ENCODE measurements around the gene NTF3. TPM values are rescaled to one million over a fixed set of nuclear protein-coding genes. Genes with fewer than 3 reads are reported as not detected.

NTF3 gene
- total and polyA plus RNA-seq, 2 of the 8 experiments (the other 6 are each of a cell fraction or from before 2014, with no cell fraction given) = 1.4 to 2.3 TPM

- H4K5ac ChIP-seq (ENCODE audit: insufficient read length, low read depth, low read length) = no peak overlapping the region
- H2BK20ac ChIP-seq (ENCODE audit: low read length) = no peak overlapping the region
- CTCF ChIA-PET (ENCODE audit: partially characterized antibody) = interaction anchor here (1.2 to 2.8 kb wide), 4 partner anchors 32 to 169 kb away, joined by 3 to 13 read pairs (median 6); no protein-coding TSS in a partner anchor
- no peak overlapping the region for H3K4ac ChIP-seq (replicated peaks; ENCODE audit: insufficient read length, low read depth, low read length)
- H2BK15ac ChIP-seq (ENCODE audit: low read length) = no peak overlapping the region
- H3K56ac ChIP-seq (replicated peaks; ENCODE audit: insufficient read length, low read depth, low read length) = no peak overlapping the region
- H3K36me3 ChIP-seq (ENCODE audit: control insufficient read depth in 2 of 4, insufficient read depth in 4 of 4, low read length in 3 of 4) = no peaks in the 10 kb centered on the region; a peak in 1 of 8 replicates
- no peaks in the 10 kb centered on the region for H4K20me1 ChIP-seq (replicated peaks in 1 of 2; ENCODE audit: control insufficient read depth in 1 of 2, insufficient read depth in 2 of 2, low read length in 2 of 2)
- H2BK5ac ChIP-seq (ENCODE audit: low read depth, low read length) = no peak overlapping the region
- H3K4me3 ChIP-seq (ENCODE audit: extremely low read depth in 1 of 4, insufficient read depth in 2 of 4, low read depth in 3 of 4, low read length in 4 of 4) = peak overlapping the region in 1 of 4 experiments; percentile 55; a peak in 4 of 8 replicates
- DNase-seq (ENCODE audit: low read depth in 1 of 2, low spot score in 2 of 2) = no peak
- H3K27ac ChIP-seq (ENCODE audit: low read depth, low read length) = no peak overlapping the region
- POLR2A ChIA-PET (ENCODE audit: partially characterized antibody) = interaction anchor here (0.7 to 1.4 kb wide), 2 partner anchors 9 to 407 kb away, joined by 4 read pairs; no protein-coding TSS in a partner anchor
- H2BK12ac ChIP-seq (ENCODE audit: low read depth, low read length) = no peak overlapping the region
- H2AFZ ChIP-seq (ENCODE audit: low read length) = no peak overlapping the region
- peak overlapping the region; percentile 53; the same call in 1 of the 2 replicates for H3K18ac ChIP-seq (ENCODE audit: extremely low read depth, low read length)
- H3K9ac ChIP-seq (replicated peaks in 1 of 4; ENCODE audit: extremely low read depth in 1 of 4, low read depth in 3 of 4, low read length in 3 of 4) = no peak overlapping the region
- peaks cover 3 to 18% (median 11%) of the 10 kb centered on the region in 4 experiments; a peak in 6 of 7 replicates for H3K4me1 ChIP-seq (replicated peaks in 1 of 4; ENCODE audit: control insufficient read depth in 3 of 4, insufficient read depth in 4 of 4, low read length in 3 of 4)
- H3K79me2 ChIP-seq (ENCODE audit: control insufficient read depth in 1 of 2, insufficient read depth in 2 of 2, low read length in 2 of 2) = no peaks in the 10 kb centered on the region
- H3K27me3 ChIP-seq (replicated peaks in 1 of 4; ENCODE audit: control insufficient read depth in 3 of 4, extremely low read depth in 1 of 4, insufficient read depth in 3 of 4, low read length in 3 of 4) = peaks cover 0 to 6% (median 0%) of the 10 kb centered on the region in 4 experiments; a peak in 4 of 7 replicates
- no peak overlapping the region for H4K91ac ChIP-seq (replicated peaks; ENCODE audit: insufficient read length, low read length)
- no peaks in the 10 kb centered on the region for H3K9me3 ChIP-seq (ENCODE audit: insufficient read depth in 2 of 2, low read depth in 1 of 2, low read length in 1 of 2)
- peaks cover 9% of the 10 kb centered on the region for H3K23me2 ChIP-seq (ENCODE audit: low read depth, low read length)
- no peak overlapping the region for H2AK5ac ChIP-seq (ENCODE audit: low read depth, low read length)
- no peak overlapping the region for H3K14ac ChIP-seq (ENCODE audit: insufficient read length)
- no peak overlapping the region for H2BK120ac ChIP-seq (replicated peaks; ENCODE audit: low read depth, low read length)
- no peak overlapping the region for H4K8ac ChIP-seq (ENCODE audit: extremely low read depth, insufficient read depth, low read length)
- no peaks in the 10 kb centered on the region for H3K79me1 ChIP-seq (ENCODE audit: low read depth, low read length)
- no peak overlapping the region for H3K23ac ChIP-seq (ENCODE audit: insufficient read length)
- WGBS, 2 experiments (ENCODE audit: extremely low coverage in 1 of 2, insufficient coverage in 1 of 2, insufficient read length in 1 of 2, insufficient replicate concordance in 2 of 2, low coverage in 1 of 2, low lambda C conversion rate in 2 of 2, missing lambda C conversion rate in 1 of 2) = 46% methylated on average over 3 of the region's 3 CpGs; no CpG with 5 or more reads in 1 of the 2 experiments
- peak; percentile 36 for FAIRE-seq
- peak overlapping the region; percentile 88 to 94; a peak in 3 of 4 replicates for H3K4me2 ChIP-seq (ENCODE audit: insufficient read depth in 1 of 2, low read depth in 2 of 2, low read length in 2 of 2)
- TF ChIP-seq KDM5A (IDR thresholded peaks at IDR 0.05; ENCODE audit: low read length) (no peak), SUZ12 (IDR thresholded peaks at IDR 0.05; ENCODE audit: low read length) (no peak), CTBP2 (IDR thresholded peaks at IDR 0.05; ENCODE audit: borderline replicate concordance, insufficient read depth, insufficient read length, low read length) (no peak), SAP30 (IDR thresholded peaks at IDR 0.05; ENCODE audit: insufficient read depth, insufficient replicate concordance, low read length) (no peak), TAF1 (IDR thresholded peaks at IDR 0.05; ENCODE audit: low read depth, low read length) (no peak), CHD1 (IDR thresholded peaks at IDR 0.05; ENCODE audit: low read depth, low read length) (no peak), NANOG (IDR thresholded peaks at IDR 0.05; ENCODE audit: insufficient read depth, low read depth, low read length, poor library complexity, severe bottlenecking) (no peak), CBX5 (IDR thresholded peaks at IDR 0.05; ENCODE audit: low read depth, low read length) (no peak), SP1 (IDR thresholded peaks at IDR 0.05; ENCODE audit: low read depth, low read length) (no peak), SP2 (IDR thresholded peaks at IDR 0.05; ENCODE audit: low read length) (no peak), RNF2 (IDR thresholded peaks at IDR 0.05; ENCODE audit: borderline replicate concordance, low read depth, low read length, missing control alignments, poor library complexity, severe bottlenecking) (no peak), SIX5 (IDR thresholded peaks at IDR 0.05; ENCODE audit: low read depth, low read length) (no peak), POLR2AphosphoS5 (IDR thresholded peaks at IDR 0.05; ENCODE audit: low read depth, low read length) (no peak), TCF12 (IDR thresholded peaks at IDR 0.05; ENCODE audit: low read depth, low read length) (no peak)
Measured at GRCh38 chr12:5479761-5480160, 47.9 kb downstream of the NTF3 start.
